MM.1S (cell line): ENCODE results near the gene AXL.
"Not testable (repeated sequence)": the region's sequence is repeated elsewhere in the genome, so short reads cannot be mapped to it uniquely, and the experiment has no call there.

Source experiments
- DNase-seq: peaks from one replicate; pipeline ENCODE4 v3.0.0-alpha.2; 2015
- H2AFZ ChIP-seq: fragments of 300-600 bp; sonication (generic); 2 replicates; pipeline ENCODE4 v1.6.0; 2016; ENCODE audit warnings: antibody characterized with exemption, low read length
- H3F3A ChIP-seq: fragments of 300-600 bp; sonication (generic); 2 replicates; pipeline ENCODE4 v1.6.1; 2016; ENCODE audit warnings: mild to moderate bottlenecking, antibody characterized with exemption, low read length, moderate library complexity, mixed read lengths; ENCODE audit not compliant: insufficient read depth
- H3K27ac ChIP-seq: fragments of 300-600 bp; sonication (generic); 2 replicates; pipeline ENCODE4 v1.5.1; 2016; ENCODE audit warnings: mild to moderate bottlenecking, low read length
- H3K27me3 ChIP-seq: fragments of 300-600 bp; sonication (generic); replicated peaks from 2 replicates; pipeline ENCODE4 v1.6.0; 2016; ENCODE audit warnings: low read length; ENCODE audit not compliant: insufficient read depth
- H3K36me3 ChIP-seq: fragments of 300-600 bp; sonication (generic); replicated peaks from 2 replicates; pipeline ENCODE4 v1.6.1; 2016; ENCODE audit warnings: mild to moderate bottlenecking, low read length, mixed read lengths; ENCODE audit not compliant: insufficient read depth
- H3K4me1 ChIP-seq: fragments of 300-600 bp; sonication (generic); 2 replicates; pipeline ENCODE4 v1.6.1; 2016; ENCODE audit warnings: low read length, mixed read lengths
- H3K4me2 ChIP-seq: fragments of 300-600 bp; sonication (generic); 2 replicates; pipeline ENCODE4 v1.6.0; 2016; ENCODE audit warnings: low read depth, low read length
- H3K4me3 ChIP-seq: fragments of 300-600 bp; sonication (generic); 2 replicates; pipeline ENCODE4 v1.5.1; 2016; ENCODE audit warnings: low read length, mixed read lengths
- H3K79me2 ChIP-seq: fragments of 300-600 bp; sonication (generic); 2 replicates; pipeline ENCODE4 v1.6.1; 2016; ENCODE audit warnings: mixed run types, low read length, mixed read lengths
- H3K9ac ChIP-seq: fragments of 300-600 bp; sonication (generic); 2 replicates; pipeline ENCODE4 v1.6.1; 2016; ENCODE audit warnings: low read length, mixed read lengths
- H3K9me2 ChIP-seq: fragments of 300-600 bp; sonication (generic); replicated peaks from 2 replicates; pipeline ENCODE4 v1.6.1; 2016; ENCODE audit warnings: mild to moderate bottlenecking, low read length, mixed read lengths; ENCODE audit not compliant: insufficient read depth
- H3K9me3 ChIP-seq: fragments of 300-600 bp; sonication (generic); replicated peaks from 2 replicates; pipeline ENCODE4 v1.6.1; 2016; ENCODE audit warnings: mild to moderate bottlenecking, low read length, mixed read lengths; ENCODE audit not compliant: insufficient read depth
- H4K20me1 ChIP-seq: fragments of 300-600 bp; sonication (generic); 2 replicates; pipeline ENCODE4 v1.6.1; 2016; ENCODE audit warnings: mild to moderate bottlenecking, low read length, moderate library complexity, mixed read lengths; ENCODE audit not compliant: insufficient read depth
- EZH2 ChIP-seq: fragments of 300-600 bp; sonication (generic); optimal IDR thresholded peaks from 2 replicates; pipeline ENCODE3; 2017; ENCODE audit warnings: low read depth, mild to moderate bottlenecking, antibody characterized with exemption, low read length, mixed read lengths
- EZH2phosphoT487 ChIP-seq: fragments of 300-600 bp; sonication (generic); IDR thresholded peaks from 2 replicates; pipeline ENCODE4 v1.6.1; 2018; ENCODE audit warnings: antibody characterized with exemption, low read length
- TF ChIP-seq, protein P1 (sequence below): fragments of 300-600 bp; sonication (generic); IDR thresholded peaks from 2 replicates; pipeline ENCODE4 v1.5.1; 2016; ENCODE audit warnings: antibody characterized with exemption, low read length, mixed read lengths

The AXL gene

DNA sequence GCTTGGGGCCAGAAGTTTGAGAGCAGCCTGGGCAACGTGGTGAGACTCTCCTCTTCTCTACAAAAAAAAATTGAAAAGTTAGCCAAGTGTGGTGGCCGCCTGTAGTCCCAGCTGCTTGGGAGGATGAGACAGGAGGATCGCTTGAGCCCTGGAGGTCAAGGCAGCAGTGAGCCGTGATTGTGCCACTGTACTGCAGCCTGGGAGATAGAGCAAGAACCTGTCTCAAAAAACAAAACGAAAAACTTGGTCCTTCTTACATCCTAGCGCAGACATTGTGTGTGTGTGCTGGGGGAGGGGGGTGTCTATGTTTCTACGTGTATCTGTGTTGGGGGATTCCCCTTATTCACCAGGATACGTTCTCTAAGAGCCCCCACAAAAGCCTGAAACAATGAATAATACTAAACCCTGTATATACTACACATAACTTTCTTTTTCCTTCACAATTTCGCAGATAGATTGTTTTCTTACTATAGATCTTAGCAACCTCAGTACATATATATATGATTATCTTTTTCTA lies 7.9 kb downstream of the AXL start:
- Histone ChIP-seq H3F3A (no peaks in the 10 kb centered on the region), H3K4me2 (peak overlapping the region; percentile 54; the same call in 1 of the 2 replicates), H3K27ac (no peak overlapping the region), H3K27me3 (peaks cover 69% of the 10 kb centered on the region), H3K9me3 (no peaks in the 10 kb centered on the region), H2AFZ (no peak overlapping the region), H3K36me3 (no peaks in the 10 kb centered on the region), H3K79me2 (no peaks in the 10 kb centered on the region), H3K9me2 (no peaks in the 10 kb centered on the region), H3K4me3 (peak overlapping the region; percentile 16; the same call in 1 of the 2 replicates), H3K4me1 (no peaks in the 10 kb centered on the region), H4K20me1 (no peaks in the 10 kb centered on the region), H3K9ac (no peak overlapping the region)
- TF ChIP-seq EZH2 (no peak), EZH2phosphoT487 (no peak)
- TF ChIP-seq, protein P1, sequence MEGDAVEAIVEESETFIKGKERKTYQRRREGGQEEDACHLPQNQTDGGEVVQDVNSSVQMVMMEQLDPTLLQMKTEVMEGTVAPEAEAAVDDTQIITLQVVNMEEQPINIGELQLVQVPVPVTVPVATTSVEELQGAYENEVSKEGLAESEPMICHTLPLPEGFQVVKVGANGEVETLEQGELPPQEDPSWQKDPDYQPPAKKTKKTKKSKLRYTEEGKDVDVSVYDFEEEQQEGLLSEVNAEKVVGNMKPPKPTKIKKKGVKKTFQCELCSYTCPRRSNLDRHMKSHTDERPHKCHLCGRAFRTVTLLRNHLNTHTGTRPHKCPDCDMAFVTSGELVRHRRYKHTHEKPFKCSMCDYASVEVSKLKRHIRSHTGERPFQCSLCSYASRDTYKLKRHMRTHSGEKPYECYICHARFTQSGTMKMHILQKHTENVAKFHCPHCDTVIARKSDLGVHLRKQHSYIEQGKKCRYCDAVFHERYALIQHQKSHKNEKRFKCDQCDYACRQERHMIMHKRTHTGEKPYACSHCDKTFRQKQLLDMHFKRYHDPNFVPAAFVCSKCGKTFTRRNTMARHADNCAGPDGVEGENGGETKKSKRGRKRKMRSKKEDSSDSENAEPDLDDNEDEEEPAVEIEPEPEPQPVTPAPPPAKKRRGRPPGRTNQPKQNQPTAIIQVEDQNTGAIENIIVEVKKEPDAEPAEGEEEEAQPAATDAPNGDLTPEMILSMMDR = no peak
- DNase-seq = no peak

DNA sequence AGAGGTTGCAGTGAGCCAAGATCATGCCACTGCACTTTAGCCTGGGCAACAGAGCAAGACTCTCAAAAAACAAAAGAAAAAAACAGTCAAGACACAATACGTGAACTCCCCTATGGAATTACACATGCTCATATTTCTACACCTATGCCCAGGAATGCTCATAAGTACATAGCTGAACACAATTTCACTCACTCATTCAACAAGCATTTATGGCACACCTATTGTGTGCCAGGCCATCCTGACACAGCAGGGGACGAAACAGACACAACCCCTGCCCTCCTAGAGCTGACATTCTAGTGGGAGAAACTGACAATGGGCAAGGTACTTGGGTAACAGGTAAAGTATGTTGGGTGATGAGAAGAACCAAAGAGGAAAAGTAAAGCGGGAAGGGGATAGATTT lies 9.5 kb downstream of the AXL start:
- TF ChIP-seq, protein P1 = no peak
- TF ChIP-seq EZH2phosphoT487 (no peak), EZH2 (no peak)
- H3K4me1 ChIP-seq = no peaks in the 10 kb centered on the region

DNA sequence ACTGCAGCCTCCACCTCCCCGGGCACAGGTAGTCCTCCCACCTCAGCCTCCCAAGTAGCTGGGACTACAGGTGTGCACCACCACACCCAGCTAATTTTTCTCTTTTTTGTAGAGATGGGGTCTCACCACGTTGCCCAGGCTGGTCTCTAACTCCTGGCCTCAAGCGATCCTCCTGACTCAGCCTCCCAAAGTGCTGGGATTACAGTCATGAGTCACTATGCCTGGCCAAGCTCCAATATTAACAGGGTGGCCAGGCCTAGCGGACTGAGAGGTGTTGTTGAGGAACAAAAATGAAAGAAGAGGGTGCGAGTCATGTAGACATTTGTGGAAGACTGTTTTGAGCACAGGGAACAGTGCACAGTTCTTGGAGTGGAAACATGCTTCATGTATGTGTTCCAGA lies 10.3 kb downstream of the AXL start:
- H3F3A ChIP-seq, H3K4me1 ChIP-seq, H3K27ac ChIP-seq, H3K4me2 ChIP-seq, H3K9ac ChIP-seq, H3K4me3 ChIP-seq, H3K9me2 ChIP-seq, H3K36me3 ChIP-seq, H2AFZ ChIP-seq, H4K20me1 ChIP-seq, H3K79me2 ChIP-seq, DNase-seq, H3K9me3 ChIP-seq: not testable (repeated sequence)
- peaks cover 56% of the 10 kb centered on the region for H3K27me3 ChIP-seq

More for the DNA sequence above, 9.5 kb downstream of the AXL start:
- Histone ChIP-seq H3K9me3 (no peaks in the 10 kb centered on the region), H3K9ac (no peak overlapping the region), H3K4me2 (no peak overlapping the region), H3K27me3 (peaks cover 57% of the 10 kb centered on the region), H4K20me1 (no peaks in the 10 kb centered on the region), H3K79me2 (no peaks in the 10 kb centered on the region), H3K36me3 (no peaks in the 10 kb centered on the region), H3K9me2 (no peaks in the 10 kb centered on the region), H3K4me3 (no peak overlapping the region), H3F3A (no peaks in the 10 kb centered on the region), H2AFZ (no peak overlapping the region), H3K27ac (no peak overlapping the region)
- no peak for DNase-seq

DNA sequence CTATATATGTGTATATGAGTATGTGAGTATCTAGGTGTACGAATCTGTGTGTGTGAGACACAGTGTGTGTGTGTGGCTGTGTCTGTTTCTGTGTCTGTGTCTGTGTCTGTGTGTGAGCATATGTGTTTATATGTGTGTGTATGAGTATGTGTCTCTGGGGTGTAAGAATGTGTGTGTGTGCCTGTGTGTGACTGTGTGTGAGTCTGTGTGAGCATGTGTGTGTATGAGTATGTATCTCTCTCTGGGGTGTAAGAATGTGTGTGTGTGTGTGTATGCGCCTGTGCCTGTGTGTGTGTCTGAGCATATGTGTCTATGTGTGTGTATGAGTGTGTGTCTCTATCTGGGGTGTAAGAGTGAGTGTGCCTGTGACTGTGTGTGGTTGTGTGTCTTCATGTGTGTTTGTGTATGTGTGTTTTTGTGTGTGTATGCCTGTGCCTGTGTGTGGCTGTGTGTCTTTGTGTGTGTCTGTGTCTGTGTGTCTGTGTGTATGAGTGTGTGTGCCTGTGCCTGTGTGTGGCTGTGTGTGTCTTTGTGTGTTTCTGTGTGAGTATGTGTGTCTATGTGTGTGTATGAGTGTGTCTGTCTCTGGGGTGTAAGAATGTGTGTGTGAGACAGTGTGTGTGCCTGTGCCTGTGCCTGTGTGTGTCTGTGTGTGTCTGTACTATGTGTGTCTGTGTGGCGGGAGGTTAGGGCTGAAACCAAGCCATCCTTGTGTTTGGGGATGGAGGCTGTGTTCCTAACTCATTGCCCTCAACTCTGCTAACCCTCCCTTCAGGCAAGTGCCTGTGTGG lies 11.2 kb downstream of the AXL start:
- Histone ChIP-seq H3K36me3 (no peaks in the 10 kb centered on the region), H3F3A (no peaks in the 10 kb centered on the region), H3K79me2 (no peaks in the 10 kb centered on the region), H3K27ac (no peak overlapping the region), H3K4me2 (no peak overlapping the region), H4K20me1 (no peaks in the 10 kb centered on the region), H3K9me3 (no peaks in the 10 kb centered on the region), H3K27me3 (peaks cover 55% of the 10 kb centered on the region), H3K4me3 (no peak overlapping the region), H3K9ac (no peak overlapping the region), H3K9me2 (no peaks in the 10 kb centered on the region), H3K4me1 (no peaks in the 10 kb centered on the region), H2AFZ (no peak overlapping the region)
- TF ChIP-seq EZH2phosphoT487 = no peak
- TF ChIP-seq EZH2 = no peak
- TF ChIP-seq, protein P1 = no peak
- DNase-seq = no peak
